HL-60 (cell line): ENCODE data around the gene LAMP1.
A peak's percentile ranks its signal among the peaks of the same experiment; 100 is the strongest.

Experiments used
- DNase-seq, 2 experiments: peaks; one replicate each; pipeline ENCODE4 v3.0.0-alpha.2; 2010 to 2020; ENCODE audit warnings: low read depth in 1 of 2, low spot score in 1 of 2
- H3K27ac ChIP-seq: fragments of 250-450 bp; sonication (Bioruptor Pico); replicated peaks from 2 replicates; pipeline ENCODE4 v1.5.1; 2020; ENCODE audit warnings: mild to moderate bottlenecking, moderate library complexity
- H3K27me3 ChIP-seq: fragments of 250-450 bp; sonication (Bioruptor Pico); 2 replicates; pipeline ENCODE4 v1.5.1; 2021; ENCODE audit warnings: mild to moderate bottlenecking, moderate library complexity; ENCODE audit not compliant: insufficient read depth, poor library complexity, severe bottlenecking
- H3K4me3 ChIP-seq: replicated peaks from 2 replicates; pipeline ENCODE4 v1.5.1; 2011; ENCODE audit warnings: mild to moderate bottlenecking, control low read depth, low read length; ENCODE audit not compliant: insufficient read depth
- GABPA ChIP-seq: IDR thresholded peaks from 2 replicates; pipeline ENCODE4 v1.6.1; 2012; ENCODE audit warnings: low read depth
- POLR2AphosphoS5 ChIP-seq: IDR thresholded peaks from 2 replicates; pipeline ENCODE4 v1.6.1; 2012; ENCODE audit warnings: low read depth
- REST ChIP-seq: IDR thresholded peaks from 2 replicates; pipeline ENCODE4 v1.6.1; 2012; ENCODE audit warnings: low read depth; ENCODE audit not compliant: insufficient replicate concordance
- SPI1 ChIP-seq: IDR thresholded peaks from 2 replicates; pipeline ENCODE4 v1.6.1; 2012; ENCODE audit warnings: low read depth, mild to moderate bottlenecking, borderline replicate concordance
- TF ChIP-seq, protein P1 (sequence below): IDR thresholded peaks from one replicate; pipeline ENCODE4 v1.5.1; 2011; ENCODE audit warnings: low read length, control low read depth, inconsistent platforms; ENCODE audit not compliant: insufficient read depth

The LAMP1 gene

DNA sequence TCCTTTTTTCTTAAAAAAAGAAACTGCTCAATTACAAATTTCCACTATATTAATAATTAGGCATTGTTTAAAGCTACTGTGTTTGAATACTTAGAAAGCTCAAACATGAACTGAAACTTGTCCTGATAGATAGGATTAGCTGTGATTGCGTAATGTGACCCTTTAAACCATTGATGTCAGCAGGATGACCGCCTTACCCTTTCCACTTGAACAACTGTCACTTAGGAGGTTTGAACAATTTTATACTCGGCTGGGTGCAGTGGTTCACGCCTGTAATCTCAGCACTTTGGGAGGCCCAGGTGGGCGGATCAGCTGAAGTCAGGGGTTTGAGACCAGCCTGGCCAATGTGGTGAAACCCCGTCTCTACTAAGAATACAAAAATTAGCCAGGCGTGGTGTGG, 2.9 kb downstream of the LAMP1 start:
- Histone ChIP-seq H3K4me3 (no peak overlapping the region), H3K27ac (no peak overlapping the region), H3K27me3 (no peaks in the 10 kb centered on the region)
- TF ChIP-seq SPI1 (no peak), REST (no peak), GABPA (no peak), POLR2AphosphoS5 (no peak)
- TF ChIP-seq, protein P1, sequence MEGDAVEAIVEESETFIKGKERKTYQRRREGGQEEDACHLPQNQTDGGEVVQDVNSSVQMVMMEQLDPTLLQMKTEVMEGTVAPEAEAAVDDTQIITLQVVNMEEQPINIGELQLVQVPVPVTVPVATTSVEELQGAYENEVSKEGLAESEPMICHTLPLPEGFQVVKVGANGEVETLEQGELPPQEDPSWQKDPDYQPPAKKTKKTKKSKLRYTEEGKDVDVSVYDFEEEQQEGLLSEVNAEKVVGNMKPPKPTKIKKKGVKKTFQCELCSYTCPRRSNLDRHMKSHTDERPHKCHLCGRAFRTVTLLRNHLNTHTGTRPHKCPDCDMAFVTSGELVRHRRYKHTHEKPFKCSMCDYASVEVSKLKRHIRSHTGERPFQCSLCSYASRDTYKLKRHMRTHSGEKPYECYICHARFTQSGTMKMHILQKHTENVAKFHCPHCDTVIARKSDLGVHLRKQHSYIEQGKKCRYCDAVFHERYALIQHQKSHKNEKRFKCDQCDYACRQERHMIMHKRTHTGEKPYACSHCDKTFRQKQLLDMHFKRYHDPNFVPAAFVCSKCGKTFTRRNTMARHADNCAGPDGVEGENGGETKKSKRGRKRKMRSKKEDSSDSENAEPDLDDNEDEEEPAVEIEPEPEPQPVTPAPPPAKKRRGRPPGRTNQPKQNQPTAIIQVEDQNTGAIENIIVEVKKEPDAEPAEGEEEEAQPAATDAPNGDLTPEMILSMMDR: no peak
- peak in 1 of 2 experiments; percentile 46 for DNase-seq

DNA sequence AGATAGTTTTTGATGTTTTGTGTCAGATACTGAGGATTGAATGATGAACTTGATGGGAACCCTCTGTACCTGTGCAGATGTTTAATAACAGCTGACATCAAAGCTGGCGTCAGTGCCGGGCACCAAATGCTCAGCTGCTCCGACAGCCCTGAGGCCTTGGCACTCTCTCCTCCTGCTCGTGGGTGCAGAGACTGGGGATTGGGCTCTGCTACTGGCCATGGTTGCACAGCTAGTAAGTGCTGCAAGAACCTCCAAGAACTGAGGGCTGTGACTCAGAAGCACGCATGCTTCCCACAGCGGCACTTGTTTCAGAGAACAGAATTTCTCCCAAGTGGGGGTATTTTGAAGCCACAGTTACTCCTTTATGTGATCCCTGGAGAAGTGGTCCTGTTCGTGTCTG, 5.9 kb downstream of the LAMP1 start:
- TF ChIP-seq REST (no peak), SPI1 (no peak), POLR2AphosphoS5 (no peak), GABPA (no peak)
- TF ChIP-seq, protein P1: no peak
- no peak for DNase-seq
- Histone ChIP-seq H3K4me3 (no peak overlapping the region), H3K27me3 (no peaks in the 10 kb centered on the region), H3K27ac (no peak overlapping the region)

GRCh38 chr13:113304121-113304520, 7.1 kb downstream of the LAMP1 start:
- no peak for DNase-seq
- Histone ChIP-seq H3K27ac (no peak overlapping the region), H3K27me3 (no peaks in the 10 kb centered on the region), H3K4me3 (no peak overlapping the region)
- TF ChIP-seq GABPA (no peak), POLR2AphosphoS5 (no peak), SPI1 (no peak), REST (no peak)
- TF ChIP-seq, protein P1: no peak
